ENCODE results near the gene STX16. TPM values are rescaled to one million over a fixed set of nuclear protein-coding genes. Genes with fewer than 3 reads are reported as not detected.
A peak's percentile ranks its signal among the peaks of the same experiment; 100 is the strongest.

The STX16 gene
- total RNA-seq, 1 experiment from 2014 or later = 89.1 TPM

DNA sequence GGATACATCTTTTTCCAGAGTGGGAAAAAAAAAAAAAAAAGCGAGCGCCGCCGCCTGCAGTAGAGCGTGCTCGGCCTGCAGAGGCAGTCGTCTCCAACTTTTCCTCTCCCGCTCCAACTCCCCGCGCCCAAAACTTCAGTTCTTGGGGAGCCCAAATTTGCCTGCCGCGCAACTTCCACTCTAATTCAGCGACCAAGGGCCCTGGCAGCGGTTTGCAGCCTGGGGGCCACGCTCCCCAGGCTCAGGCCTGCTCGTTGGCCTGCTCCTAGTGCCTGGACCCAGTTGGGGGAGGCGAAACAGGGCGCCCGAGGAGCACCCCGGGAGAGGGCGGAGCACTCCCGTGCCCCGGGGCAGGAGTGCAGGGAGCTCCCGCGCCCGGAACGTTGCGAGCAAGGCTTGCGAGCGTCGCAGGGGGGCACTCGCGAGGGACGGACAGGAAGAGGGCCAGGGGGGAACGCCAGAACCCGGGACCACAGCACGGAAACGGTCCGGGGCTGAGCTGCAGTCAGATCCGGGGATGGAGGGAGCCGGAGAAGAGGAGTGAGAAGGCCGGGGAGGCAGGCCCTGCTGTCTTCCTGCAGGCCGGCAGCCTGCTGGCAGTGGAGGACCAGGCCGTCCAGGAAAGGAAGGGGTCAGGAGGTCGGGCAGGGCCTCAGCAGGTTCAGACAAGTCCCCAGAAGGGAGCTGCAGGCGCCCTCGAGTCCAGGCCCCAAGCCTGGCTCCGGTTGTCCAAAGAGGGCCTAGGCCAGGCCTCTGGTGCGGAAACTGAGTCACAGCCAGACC is at the start of gene STX16 (continued):
- TF ChIP-seq, protein P1, sequence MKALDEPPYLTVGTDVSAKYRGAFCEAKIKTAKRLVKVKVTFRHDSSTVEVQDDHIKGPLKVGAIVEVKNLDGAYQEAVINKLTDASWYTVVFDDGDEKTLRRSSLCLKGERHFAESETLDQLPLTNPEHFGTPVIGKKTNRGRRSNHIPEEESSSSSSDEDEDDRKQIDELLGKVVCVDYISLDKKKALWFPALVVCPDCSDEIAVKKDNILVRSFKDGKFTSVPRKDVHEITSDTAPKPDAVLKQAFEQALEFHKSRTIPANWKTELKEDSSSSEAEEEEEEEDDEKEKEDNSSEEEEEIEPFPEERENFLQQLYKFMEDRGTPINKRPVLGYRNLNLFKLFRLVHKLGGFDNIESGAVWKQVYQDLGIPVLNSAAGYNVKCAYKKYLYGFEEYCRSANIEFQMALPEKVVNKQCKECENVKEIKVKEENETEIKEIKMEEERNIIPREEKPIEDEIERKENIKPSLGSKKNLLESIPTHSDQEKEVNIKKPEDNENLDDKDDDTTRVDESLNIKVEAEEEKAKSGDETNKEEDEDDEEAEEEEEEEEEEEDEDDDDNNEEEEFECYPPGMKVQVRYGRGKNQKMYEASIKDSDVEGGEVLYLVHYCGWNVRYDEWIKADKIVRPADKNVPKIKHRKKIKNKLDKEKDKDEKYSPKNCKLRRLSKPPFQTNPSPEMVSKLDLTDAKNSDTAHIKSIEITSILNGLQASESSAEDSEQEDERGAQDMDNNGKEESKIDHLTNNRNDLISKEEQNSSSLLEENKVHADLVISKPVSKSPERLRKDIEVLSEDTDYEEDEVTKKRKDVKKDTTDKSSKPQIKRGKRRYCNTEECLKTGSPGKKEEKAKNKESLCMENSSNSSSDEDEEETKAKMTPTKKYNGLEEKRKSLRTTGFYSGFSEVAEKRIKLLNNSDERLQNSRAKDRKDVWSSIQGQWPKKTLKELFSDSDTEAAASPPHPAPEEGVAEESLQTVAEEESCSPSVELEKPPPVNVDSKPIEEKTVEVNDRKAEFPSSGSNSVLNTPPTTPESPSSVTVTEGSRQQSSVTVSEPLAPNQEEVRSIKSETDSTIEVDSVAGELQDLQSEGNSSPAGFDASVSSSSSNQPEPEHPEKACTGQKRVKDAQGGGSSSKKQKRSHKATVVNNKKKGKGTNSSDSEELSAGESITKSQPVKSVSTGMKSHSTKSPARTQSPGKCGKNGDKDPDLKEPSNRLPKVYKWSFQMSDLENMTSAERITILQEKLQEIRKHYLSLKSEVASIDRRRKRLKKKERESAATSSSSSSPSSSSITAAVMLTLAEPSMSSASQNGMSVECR (CRISPR knock-in tag; IDR thresholded peaks at IDR 0.05; ENCODE audit: borderline replicate concordance) = peak; percentile 73; the same call in 1 of the 2 replicates
- peak; percentile 23; the same call in 1 of the 2 replicates for TF ChIP-seq JUN (CRISPR knock-in tag; IDR thresholded peaks at IDR 0.05)
- TF ChIP-seq SMAD3 (CRISPR knock-in tag; IDR thresholded peaks at IDR 0.05; ENCODE audit: borderline replicate concordance) = peak; percentile 94
- TF ChIP-seq FOXK1 (CRISPR knock-in tag; IDR thresholded peaks at IDR 0.05) = peak; percentile 95
- peak; percentile 97 for TF ChIP-seq FOXP1 (CRISPR knock-in tag; IDR thresholded peaks at IDR 0.05; ENCODE audit: borderline replicate concordance)
- TF ChIP-seq TEAD1 (CRISPR knock-in tag; IDR thresholded peaks at IDR 0.05) = peak; percentile 90
- 0 out of 2 replicates have a peak, but pooled peaks have one; percentile 50 for TF ChIP-seq KAT7 (CRISPR knock-in tag; IDR thresholded peaks at IDR 0.05; ENCODE audit: borderline replicate concordance)
- TF ChIP-seq, protein P2, sequence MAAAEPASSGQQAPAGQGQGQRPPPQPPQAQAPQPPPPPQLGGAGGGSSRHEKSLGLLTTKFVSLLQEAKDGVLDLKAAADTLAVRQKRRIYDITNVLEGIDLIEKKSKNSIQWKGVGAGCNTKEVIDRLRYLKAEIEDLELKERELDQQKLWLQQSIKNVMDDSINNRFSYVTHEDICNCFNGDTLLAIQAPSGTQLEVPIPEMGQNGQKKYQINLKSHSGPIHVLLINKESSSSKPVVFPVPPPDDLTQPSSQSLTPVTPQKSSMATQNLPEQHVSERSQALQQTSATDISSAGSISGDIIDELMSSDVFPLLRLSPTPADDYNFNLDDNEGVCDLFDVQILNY (CRISPR knock-in tag; IDR thresholded peaks at IDR 0.05) = 0 out of 2 replicates have a peak, but pooled peaks have one; percentile 70
- TF ChIP-seq FOXJ3 (CRISPR knock-in tag; IDR thresholded peaks at IDR 0.05; ENCODE audit: borderline replicate concordance) = no peak
- TF ChIP-seq, protein P3, sequence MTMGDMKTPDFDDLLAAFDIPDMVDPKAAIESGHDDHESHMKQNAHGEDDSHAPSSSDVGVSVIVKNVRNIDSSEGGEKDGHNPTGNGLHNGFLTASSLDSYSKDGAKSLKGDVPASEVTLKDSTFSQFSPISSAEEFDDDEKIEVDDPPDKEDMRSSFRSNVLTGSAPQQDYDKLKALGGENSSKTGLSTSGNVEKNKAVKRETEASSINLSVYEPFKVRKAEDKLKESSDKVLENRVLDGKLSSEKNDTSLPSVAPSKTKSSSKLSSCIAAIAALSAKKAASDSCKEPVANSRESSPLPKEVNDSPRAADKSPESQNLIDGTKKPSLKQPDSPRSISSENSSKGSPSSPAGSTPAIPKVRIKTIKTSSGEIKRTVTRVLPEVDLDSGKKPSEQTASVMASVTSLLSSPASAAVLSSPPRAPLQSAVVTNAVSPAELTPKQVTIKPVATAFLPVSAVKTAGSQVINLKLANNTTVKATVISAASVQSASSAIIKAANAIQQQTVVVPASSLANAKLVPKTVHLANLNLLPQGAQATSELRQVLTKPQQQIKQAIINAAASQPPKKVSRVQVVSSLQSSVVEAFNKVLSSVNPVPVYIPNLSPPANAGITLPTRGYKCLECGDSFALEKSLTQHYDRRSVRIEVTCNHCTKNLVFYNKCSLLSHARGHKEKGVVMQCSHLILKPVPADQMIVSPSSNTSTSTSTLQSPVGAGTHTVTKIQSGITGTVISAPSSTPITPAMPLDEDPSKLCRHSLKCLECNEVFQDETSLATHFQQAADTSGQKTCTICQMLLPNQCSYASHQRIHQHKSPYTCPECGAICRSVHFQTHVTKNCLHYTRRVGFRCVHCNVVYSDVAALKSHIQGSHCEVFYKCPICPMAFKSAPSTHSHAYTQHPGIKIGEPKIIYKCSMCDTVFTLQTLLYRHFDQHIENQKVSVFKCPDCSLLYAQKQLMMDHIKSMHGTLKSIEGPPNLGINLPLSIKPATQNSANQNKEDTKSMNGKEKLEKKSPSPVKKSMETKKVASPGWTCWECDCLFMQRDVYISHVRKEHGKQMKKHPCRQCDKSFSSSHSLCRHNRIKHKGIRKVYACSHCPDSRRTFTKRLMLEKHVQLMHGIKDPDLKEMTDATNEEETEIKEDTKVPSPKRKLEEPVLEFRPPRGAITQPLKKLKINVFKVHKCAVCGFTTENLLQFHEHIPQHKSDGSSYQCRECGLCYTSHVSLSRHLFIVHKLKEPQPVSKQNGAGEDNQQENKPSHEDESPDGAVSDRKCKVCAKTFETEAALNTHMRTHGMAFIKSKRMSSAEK (CRISPR knock-in tag; IDR thresholded peaks at IDR 0.05; ENCODE audit: borderline replicate concordance) = no peak
- TF ChIP-seq, protein P4, sequence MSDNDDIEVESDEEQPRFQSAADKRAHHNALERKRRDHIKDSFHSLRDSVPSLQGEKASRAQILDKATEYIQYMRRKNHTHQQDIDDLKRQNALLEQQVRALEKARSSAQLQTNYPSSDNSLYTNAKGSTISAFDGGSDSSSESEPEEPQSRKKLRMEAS (CRISPR knock-in tag; IDR thresholded peaks at IDR 0.05) = peak; percentile 65; the same call in 1 of the 2 replicates
- TF ChIP-seq PREB (CRISPR knock-in tag; IDR thresholded peaks at IDR 0.05; ENCODE audit: borderline replicate concordance) = peak; percentile 82; the same call in 1 of the 2 replicates
- TF ChIP-seq GRHL2 (CRISPR knock-in tag; IDR thresholded peaks at IDR 0.05; ENCODE audit: insufficient replicate concordance, severe bottlenecking) = no peak

DNA sequence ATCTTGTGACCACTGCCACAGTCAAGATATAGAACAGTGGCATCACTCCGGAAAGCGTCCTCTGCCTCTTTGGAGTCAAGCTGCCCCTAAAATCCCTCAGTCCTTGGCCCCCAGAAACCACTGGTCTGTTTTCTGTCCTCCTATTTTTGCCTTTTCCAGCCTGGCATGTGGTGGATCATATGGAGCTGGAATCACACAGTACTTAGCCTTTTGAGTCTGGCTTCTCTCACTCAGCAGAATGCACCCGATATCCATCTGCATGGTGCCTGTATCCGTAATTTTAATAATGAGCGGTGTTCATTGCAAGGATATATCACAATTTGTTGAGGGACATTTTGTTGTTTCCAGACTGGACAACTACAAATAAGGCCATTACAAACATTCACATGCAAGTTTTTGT is 49.0 kb upstream of the STX16 start:
- Mint-ChIP-seq H3K27ac (no peak overlapping the region), H3K4me3 (no peak overlapping the region), H3K27me3 (ENCODE audit: low read depth) (no peaks in the 10 kb centered on the region; the same call in 1 of the 2 replicates), H3K36me3 (no peaks in the 10 kb centered on the region), H3K9me3 (no peaks in the 10 kb centered on the region), H3K4me1 (peaks cover 4% of the 10 kb centered on the region; the same call in 1 of the 2 replicates)
- TF ChIP-seq USF1 (CRISPR knock-in tag; IDR thresholded peaks at IDR 0.05) (no peak), AFF4 (CRISPR knock-in tag; IDR thresholded peaks at IDR 0.05; ENCODE audit: borderline replicate concordance) (no peak), GTF2I (CRISPR knock-in tag; conservative IDR thresholded peaks at IDR 0.05) (no peak), NFATC4 (CRISPR knock-in tag; IDR thresholded peaks at IDR 0.05) (no peak), TEAD1 (CRISPR knock-in tag; IDR thresholded peaks at IDR 0.05) (no peak)
- POLR2A ChIA-PET = no interaction called here
- CTCF ChIA-PET = no interaction called here
- DNase-seq (ENCODE audit: low spot score) = no peak
- ATAC-seq = no peak

All from WTC11 (cell line).